GM19324 (cell line): ENCODE measurements around the gene SMIM30.

Source experiments
- ATAC-seq: cut with Tn5 transposase; IDR thresholded peaks from one replicate; pipeline ENCODE4 v1.9.1; 2021; ENCODE audit warnings: mild to moderate bottlenecking, moderate library complexity; ENCODE audit not compliant: unreplicated experiment, low FRiP score

SMIM30 gene

DNA sequence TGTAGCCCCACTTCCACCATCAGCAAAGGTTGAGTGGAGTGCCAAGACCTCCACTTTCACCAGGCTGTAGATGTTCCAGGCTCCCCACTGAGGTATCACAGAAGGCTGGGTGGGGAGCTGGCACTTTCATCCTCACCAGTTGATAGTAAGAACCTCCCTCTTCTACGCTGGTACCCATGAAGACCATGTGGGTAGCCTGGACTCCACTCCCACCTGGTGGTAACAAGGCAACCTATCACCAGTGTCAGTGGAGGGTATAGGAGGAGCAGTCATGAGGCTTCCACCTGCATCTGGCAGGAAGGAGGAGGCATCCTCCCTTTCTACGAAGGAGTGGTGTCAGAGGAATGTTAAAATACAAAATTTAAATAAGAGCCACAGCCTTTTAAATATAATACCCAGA lies 4.4 kb downstream of the SMIM30 start:
- ATAC-seq, result peak; percentile 68

- no peak for ATAC-seq
Observed at GRCh38 chr7:113109718-113110117, 8.6 kb downstream of the SMIM30 start.

GRCh38 chr7:113100121-113100603 lies 18.2 kb downstream of the SMIM30 start:
- no peak for ATAC-seq

DNA sequence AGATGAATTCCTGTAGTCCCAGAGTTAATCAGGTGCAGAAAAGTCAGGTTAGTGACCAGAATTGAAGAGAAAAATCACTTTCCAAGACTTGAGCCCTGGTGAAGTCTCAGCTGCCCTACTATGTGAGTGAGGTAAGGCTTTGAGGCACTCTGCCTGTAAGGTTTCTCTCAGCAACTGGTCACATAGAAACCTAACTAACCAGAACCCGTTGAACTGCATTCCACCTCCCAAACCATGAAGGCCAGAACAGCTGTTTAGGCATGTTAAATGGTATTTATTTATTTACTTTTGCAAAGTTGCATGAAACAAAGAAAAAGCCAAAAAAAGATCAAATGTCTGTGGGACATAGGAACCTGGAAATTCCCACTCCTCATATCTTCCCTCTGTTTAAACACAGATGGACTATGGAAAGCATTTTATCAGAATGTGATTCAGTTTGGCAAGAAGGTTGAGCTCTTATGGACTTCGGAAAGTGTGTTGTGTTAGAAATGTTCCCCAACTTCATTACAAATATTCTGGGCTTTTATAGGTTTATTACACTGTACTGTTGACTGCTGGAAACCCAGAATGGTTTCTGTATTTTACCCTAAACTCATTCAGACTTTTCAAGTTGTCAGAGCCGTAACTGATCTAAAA lies 19.0 kb downstream of the SMIM30 start:
- ATAC-seq, result no peak

DNA sequence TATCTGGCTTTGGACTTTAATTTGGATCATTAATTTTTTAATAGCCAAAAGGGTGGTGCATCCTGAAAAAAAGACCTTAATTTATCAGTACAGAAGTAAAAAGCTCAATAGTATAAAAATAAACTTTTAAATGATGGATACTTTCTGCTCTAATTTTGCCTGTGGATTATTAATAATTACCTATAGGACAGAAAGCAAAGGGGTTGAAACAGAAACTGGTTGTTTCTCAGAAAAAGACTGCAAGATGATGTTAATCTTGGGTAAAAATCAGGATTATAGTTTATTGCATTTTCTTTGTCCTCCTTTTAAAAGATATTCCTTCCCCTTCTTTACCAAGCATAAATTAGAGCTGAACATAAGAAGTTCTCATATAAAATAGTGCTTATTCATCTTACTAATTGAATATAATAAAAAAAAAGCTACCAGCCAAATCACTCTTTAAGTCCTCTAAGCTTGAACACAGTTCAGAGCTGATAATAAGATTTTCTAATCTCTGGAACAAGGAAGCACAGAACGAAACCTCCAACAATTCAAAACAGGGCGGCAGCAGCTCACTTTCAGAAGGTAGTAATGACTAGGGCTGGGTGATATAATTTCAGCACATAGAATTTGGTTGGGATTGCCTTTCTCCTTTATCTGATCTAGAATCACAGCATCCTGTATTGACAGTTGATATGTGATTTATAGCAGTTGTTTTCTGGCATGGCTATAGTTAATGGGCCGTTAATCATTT lies 23.7 kb downstream of the SMIM30 start:
- ATAC-seq, result peak; percentile 64

DNA sequence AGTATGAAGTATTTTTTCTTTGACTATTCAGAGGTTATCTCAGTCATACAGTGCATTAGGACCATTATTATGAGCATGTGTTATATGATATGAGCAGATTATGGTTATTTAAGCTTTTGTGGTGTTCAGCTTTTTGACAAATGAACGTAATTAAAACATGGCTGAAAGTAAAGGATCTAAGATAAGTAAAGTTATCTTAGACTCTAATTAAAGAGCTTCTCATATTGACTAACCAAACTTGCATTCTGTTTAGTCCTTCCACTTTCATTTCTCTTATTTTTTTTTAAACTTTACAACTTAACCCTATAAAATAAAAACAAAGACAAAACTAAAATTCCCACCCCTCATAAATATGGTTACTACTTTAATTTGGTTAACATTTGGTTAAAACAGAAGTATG lies 24.8 kb downstream of the SMIM30 start:
- ATAC-seq, result no peak

DNA sequence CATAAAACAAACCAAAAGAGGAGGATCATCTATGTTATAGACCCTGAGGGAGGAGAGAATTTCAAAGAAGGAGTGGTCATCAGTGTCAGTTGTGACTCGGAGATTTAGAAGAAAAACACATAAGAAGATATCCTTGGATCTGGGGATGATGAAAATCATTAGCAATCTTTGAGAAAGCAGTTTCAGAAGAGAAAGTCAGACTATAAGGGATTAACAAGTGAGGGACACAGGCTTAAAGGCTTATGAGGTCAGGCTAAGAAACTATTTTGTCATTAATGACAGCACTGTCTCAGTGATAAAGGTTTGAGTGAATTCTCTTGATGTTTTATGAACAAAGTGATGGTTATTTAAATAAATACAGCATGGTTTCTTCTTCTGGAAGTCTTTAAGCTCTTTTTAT lies 25.6 kb downstream of the SMIM30 start:
- ATAC-seq, result no peak

DNA sequence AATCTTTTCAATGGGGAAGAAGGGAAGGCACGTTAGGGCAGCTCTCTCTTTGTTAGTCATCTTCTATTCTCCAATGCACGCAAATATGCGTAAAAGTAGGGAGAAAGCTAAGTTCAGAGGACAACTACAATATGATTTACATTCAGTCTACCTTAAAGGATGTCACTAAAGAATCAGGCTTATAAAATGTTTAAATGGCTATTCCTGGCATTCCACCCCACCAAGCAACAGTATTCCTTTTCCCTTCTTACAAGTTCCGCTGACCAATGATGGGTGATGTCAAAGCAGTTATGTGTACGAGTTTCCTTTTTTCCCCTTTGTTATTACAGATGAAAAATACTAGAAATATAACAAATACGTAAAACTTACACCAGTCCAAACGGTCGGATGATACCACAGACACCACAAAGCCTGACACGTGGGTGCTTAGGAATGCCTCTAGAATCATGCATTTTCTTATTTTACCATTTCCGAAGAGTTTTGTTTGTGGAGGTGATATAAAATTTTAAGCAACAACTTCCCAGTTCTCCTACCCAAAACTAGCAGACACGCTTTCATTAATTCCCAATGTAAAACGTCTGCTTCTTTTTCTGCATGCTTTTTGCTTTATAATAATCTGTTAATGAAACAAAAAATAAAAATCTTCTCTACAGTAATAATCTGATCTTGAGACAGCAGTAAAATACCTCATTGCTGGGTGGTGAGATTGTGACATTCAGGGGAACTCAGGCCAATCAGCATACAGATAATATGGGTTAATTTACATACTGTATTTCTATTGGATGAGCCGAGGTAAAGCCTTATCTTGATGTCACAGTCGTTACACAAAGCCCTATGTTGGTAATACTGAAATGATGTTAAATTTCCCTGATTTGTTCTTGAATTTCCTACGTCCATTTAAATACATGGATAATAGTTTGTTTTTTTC lies 31.0 kb downstream of the SMIM30 start:
- ATAC-seq, result no peak

DNA sequence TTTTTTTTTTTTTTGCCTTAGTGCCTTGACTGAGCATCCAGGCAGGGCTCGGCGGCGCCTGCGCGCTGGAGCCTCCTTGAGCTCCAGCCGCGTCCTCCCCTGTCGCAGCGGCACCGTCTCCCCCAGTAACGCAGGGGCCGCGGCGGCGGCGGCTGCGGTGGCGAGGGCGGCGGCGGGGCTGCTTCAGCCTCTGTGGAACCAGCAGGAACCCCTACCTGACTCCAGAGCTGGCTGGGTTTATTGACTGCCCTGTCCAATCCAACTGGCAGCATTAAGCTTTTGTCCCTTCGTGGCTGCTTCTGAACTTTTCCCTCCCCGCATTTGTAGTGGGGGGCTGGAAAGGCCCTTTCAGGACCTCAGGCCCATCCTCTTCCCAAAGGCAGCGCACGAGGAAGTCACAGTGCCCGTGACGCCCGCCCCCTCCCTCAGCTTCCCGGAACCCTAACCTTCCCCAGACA lies 31.9 kb downstream of the SMIM30 start, which contains the start of gene GPR85:
GPR85 (minus strand) TSS at position 397 of the 458 bp plus-strand sequence. CDS start 2,106 bp downstream, outside the sequence.
- peak; percentile 69 for ATAC-seq

GRCh38 chr7:113085781-113086390 lies 32.5 kb downstream of the SMIM30 start:
- ATAC-seq, result no peak

DNA sequence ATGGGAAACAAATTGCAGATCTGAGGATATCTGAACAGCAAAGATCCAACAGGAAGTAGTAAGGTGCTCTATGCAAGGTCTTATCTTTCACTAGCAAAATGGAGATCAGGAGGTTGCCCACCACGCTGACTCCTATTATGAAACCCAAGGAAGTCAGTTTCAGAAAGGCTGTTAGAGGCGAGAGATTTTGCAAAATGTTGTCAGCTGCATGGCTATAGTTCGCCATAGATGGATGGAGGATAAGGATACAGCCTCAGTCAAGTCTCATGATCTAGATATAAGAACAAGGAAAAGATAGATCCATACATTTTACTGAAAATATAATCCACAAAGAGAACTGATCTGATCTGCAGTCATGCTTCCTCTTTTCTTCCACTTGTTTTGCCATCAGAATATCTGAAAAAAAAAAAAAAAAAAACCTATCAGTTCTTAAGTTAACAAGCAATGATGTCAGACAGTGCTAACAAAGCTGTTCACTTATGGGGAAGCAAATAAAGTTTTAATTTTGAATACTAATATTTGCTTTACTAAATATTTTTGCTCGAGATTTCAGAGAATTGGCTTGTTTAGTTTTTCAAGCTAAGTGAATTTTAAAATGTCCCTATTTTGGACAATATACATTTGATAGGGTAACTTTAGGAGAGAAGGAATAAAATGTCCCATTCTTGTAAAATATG lies 33.7 kb downstream of the SMIM30 start:
- ATAC-seq, result no peak

DNA sequence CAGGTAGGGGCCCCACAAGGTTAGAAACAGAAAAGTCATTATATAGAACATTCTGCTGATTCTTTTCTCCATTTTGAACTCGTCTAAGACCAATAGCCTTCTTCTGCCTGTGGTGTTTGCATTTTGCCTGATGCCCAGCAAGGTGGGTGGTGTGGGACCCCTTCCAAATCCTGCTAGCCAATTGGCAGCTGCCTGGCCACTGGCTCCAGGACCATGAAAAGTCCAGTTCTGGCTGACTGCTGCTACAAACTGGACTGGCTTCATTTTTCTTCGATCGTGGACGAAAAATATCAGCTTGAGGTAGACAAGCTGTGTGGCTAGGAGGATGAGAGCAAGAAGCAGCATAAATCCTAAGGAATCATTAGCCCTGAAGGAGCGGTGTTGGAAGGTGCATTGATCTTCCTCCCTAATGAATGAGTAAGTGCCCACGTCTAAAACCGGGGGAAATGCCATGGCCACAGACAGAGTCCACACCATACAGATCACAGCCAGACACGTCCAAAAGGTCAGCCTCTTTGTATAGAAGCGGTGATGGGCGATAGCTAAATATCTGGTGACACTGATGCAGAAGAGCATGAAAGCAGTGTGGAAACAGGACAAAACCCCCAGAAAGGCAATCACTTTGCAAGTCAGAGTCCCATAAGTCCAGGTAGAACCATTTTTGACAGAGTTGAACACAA lies 34.4 kb downstream of the SMIM30 start:
- ATAC-seq, result no peak

GRCh38 chr7:113083132-113083815 lies 35.1 kb downstream of the SMIM30 start:
- peak; percentile 78 for ATAC-seq

GRCh38 chr7:113078331-113078730 lies 40.0 kb downstream of the SMIM30 start:
- no peak for ATAC-seq

GRCh38 chr7:113076703-113077102 lies 41.7 kb downstream of the SMIM30 start:
- no peak for ATAC-seq

GRCh38 chr7:113071465-113071864 lies 46.9 kb downstream of the SMIM30 start:
- peak; percentile 72 for ATAC-seq
